WTC11 (cell line): ENCODE results near the gene HNRNPM.

Experiments used
- ATF3 ChIP-seq: sonication (generic); formaldehyde crosslinking; conservative IDR thresholded peaks from 2 replicates; pipeline ENCODE4 v1.8.1; 2022; ENCODE audit warnings: mild to moderate bottlenecking, missing genetic modification reagents
- CTCF ChIP-seq: fragments of 200-600 bp; IDR thresholded peaks from 2 replicates; pipeline ENCODE4 v1.8.0; 2022; ENCODE audit warnings: antibody characterized with exemption
- ESRRA ChIP-seq: sonication (generic); formaldehyde crosslinking; IDR thresholded peaks from 2 replicates; pipeline ENCODE4 v1.8.1; 2022; ENCODE audit warnings: mild to moderate bottlenecking, missing genetic modification reagents, borderline replicate concordance
- GABPB1 ChIP-seq: sonication (generic); formaldehyde crosslinking; IDR thresholded peaks from 2 replicates; pipeline ENCODE4 v1.8.1; 2023; ENCODE audit warnings: mild to moderate bottlenecking, missing genetic modification reagents
- NR1H2 ChIP-seq: sonication (generic); formaldehyde crosslinking; IDR thresholded peaks from 2 replicates; pipeline ENCODE4 v1.9.0; 2021; ENCODE audit warnings: mild to moderate bottlenecking, moderate library complexity, missing genetic modification reagents
- SMAD3 ChIP-seq: sonication (generic); formaldehyde crosslinking; IDR thresholded peaks from 2 replicates; pipeline ENCODE4 v1.8.0; 2022; ENCODE audit warnings: missing genetic modification reagents, mild to moderate bottlenecking, borderline replicate concordance
- TEAD1 ChIP-seq: sonication (generic); formaldehyde crosslinking; IDR thresholded peaks from 2 replicates; pipeline ENCODE4 v1.8.0; 2022; ENCODE audit warnings: mild to moderate bottlenecking, missing genetic modification reagents

- no peak for TF ChIP-seq ATF3 (CRISPR knock-in tag)
- no peak for TF ChIP-seq ESRRA (CRISPR knock-in tag)
- no peak for TF ChIP-seq CTCF
- TF ChIP-seq SMAD3, result no peak
- TF ChIP-seq GABPB1 (CRISPR knock-in tag), result no peak
- TF ChIP-seq NR1H2 (CRISPR knock-in tag), result no peak
- TF ChIP-seq TEAD1, result no peak
Observed at GRCh38 chr19:8429044-8429443, 15.7 kb upstream of the HNRNPM start.
